Putamen (tissue), 1 donor: ENCODE data around the gene OR52H1.
"Not testable (repeated sequence)": the region's sequence is repeated elsewhere in the genome, so short reads cannot be mapped to it uniquely, and the experiment has no call there.

Source experiments
- DNase-seq: peaks from one replicate; pipeline ENCODE4 v3.0.0-alpha.2; 2016; ENCODE audit warnings: low spot score

The OR52H1 gene

GRCh38 chr11:5548440-5548839, at the start of gene OR52H1:
TSS of gene OR52H1 (minus strand) at chr11:5548540. CDS start at chr11:5545505, 3,035 bp downstream.
- DNase-seq = no peak

- DNase-seq = no peak
Measured at GRCh38 chr11:5597953-5598352, 49.6 kb upstream of the OR52H1 start.

- no peak for DNase-seq
Measured at GRCh38 chr11:5596607-5597201, 48.4 kb upstream of the OR52H1 start, which contains the start of gene TRIM6. TSS of gene TRIM6 (plus strand) at chr11:5596637. CDS start at chr11:5596898, 261 bp downstream.

- DNase-seq = no peak
Measured at GRCh38 chr11:5593146-5593545, 44.8 kb upstream of the OR52H1 start.

- no peak for DNase-seq
Measured at GRCh38 chr11:5592615-5593014, 44.3 kb upstream of the OR52H1 start.

- no peak for DNase-seq
Measured at GRCh38 chr11:5591613-5592012, 43.3 kb upstream of the OR52H1 start.

GRCh38 chr11:5589906-5590305, 41.6 kb upstream of the OR52H1 start:
- DNase-seq = not testable (repeated sequence)

GRCh38 chr11:5584458-5584857, 36.1 kb upstream of the OR52H1 start:
- DNase-seq = not testable (repeated sequence)

GRCh38 chr11:5581014-5581413, 32.7 kb upstream of the OR52H1 start:
- no peak for DNase-seq

- no peak for DNase-seq
Measured at GRCh38 chr11:5580577-5580976, 32.2 kb upstream of the OR52H1 start, which contains the start of gene OR52B6. TSS of gene OR52B6 (plus strand) at chr11:5580877. CDS start at chr11:5580877, 0 bp downstream.

GRCh38 chr11:5577101-5577500, 28.8 kb upstream of the OR52H1 start:
- no peak for DNase-seq

- no peak for DNase-seq
Measured at GRCh38 chr11:5575152-5575551, 26.8 kb upstream of the OR52H1 start.

GRCh38 chr11:5574654-5575053, 26.3 kb upstream of the OR52H1 start:
- no peak for DNase-seq

- no peak for DNase-seq
Measured at GRCh38 chr11:5564259-5565019, 16.1 kb upstream of the OR52H1 start.

GRCh38 chr11:5557751-5558150, 9.4 kb upstream of the OR52H1 start:
- no peak for DNase-seq

- DNase-seq = no peak
Measured at GRCh38 chr11:5556596-5557188, 8.4 kb upstream of the OR52H1 start.

- DNase-seq = no peak
Measured at GRCh38 chr11:5553343-5553742, 5.0 kb upstream of the OR52H1 start.

GRCh38 chr11:5550440-5551095, 2.2 kb upstream of the OR52H1 start:
- DNase-seq = no peak

- DNase-seq = no peak
Measured at GRCh38 chr11:5547982-5548381, 358 bp downstream of the OR52H1 start.

GRCh38 chr11:5546457-5546856, 1.9 kb downstream of the OR52H1 start:
- no peak for DNase-seq

- DNase-seq = no peak
Measured at GRCh38 chr11:5541427-5541826, 6.9 kb downstream of the OR52H1 start.

GRCh38 chr11:5536482-5536881, 11.9 kb downstream of the OR52H1 start:
- DNase-seq = no peak

- DNase-seq = no peak
Measured at GRCh38 chr11:5534046-5534445, 14.3 kb downstream of the OR52H1 start.
